K562 (cell line): ENCODE results near the gene PTCRA.
"Not testable (repeated sequence)": the region's sequence is repeated elsewhere in the genome, so short reads cannot be mapped to it uniquely, and the experiment has no call there.

Experiments
- BHLHE40 ChIP-seq: IDR thresholded peaks from 2 replicates; pipeline ENCODE4 v1.6.1; 2011; ENCODE audit warnings: low read length, improper control_type of control experiment
- EZH2 ChIP-seq: IDR thresholded peaks from 2 replicates; pipeline ENCODE4 v1.6.1; 2012; ENCODE audit warnings: low read depth, mild to moderate bottlenecking, inconsistent platforms, low read length, borderline replicate concordance
- TF ChIP-seq, protein P1 (sequence below), 2 experiments: fragments of 450-650 bp in 1 of 2; sonication (generic) in 1 of 2; formaldehyde crosslinking; conservative IDR thresholded peaks; 2 replicates each; pipeline versions ENCODE4 v1.4.0 to v1.8.1; 2020 to 2022; ENCODE audit warnings: mild to moderate bottlenecking in 1 of 2, missing genetic modification reagents in 1 of 2

DNA sequence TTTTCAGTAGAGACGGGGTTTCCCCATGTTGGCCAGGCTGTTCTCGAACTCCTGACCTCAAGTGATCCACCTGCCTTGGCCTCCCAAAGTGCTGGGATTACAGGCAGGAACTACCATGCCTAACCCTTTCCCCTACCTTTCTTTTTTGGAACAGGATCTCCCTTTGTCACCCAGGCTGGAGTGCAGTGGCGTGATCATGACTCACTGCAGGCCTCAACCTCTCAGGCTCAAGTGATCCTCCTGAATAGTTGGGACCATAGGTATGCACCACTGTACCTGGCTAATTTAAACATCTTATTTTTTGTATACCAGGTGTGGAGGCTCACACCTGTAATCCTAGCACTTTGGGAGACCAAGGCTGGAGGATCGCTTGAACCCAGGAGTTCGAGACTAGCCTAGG, 25.5 kb downstream of the PTCRA start:
- not testable (repeated sequence) for TF ChIP-seq EZH2, BHLHE40
- TF ChIP-seq, protein P1, sequence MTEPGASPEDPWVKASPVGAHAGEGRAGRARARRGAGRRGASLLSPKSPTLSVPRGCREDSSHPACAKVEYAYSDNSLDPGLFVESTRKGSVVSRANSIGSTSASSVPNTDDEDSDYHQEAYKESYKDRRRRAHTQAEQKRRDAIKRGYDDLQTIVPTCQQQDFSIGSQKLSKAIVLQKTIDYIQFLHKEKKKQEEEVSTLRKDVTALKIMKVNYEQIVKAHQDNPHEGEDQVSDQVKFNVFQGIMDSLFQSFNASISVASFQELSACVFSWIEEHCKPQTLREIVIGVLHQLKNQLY (CRISPR knock-in tag; conservative IDR thresholded peaks at IDR 0.05) = not testable (repeated sequence)
